ENCODE data around the gene TMEM95.
"Not testable (repeated sequence)": the region's sequence is repeated elsewhere in the genome, so short reads cannot be mapped to it uniquely, and the experiment has no call there.

TMEM95 gene

GRCh38 chr17:7347630-7348477, 7.1 kb upstream of the TMEM95 start:
- DNase-seq: no peak

DNA sequence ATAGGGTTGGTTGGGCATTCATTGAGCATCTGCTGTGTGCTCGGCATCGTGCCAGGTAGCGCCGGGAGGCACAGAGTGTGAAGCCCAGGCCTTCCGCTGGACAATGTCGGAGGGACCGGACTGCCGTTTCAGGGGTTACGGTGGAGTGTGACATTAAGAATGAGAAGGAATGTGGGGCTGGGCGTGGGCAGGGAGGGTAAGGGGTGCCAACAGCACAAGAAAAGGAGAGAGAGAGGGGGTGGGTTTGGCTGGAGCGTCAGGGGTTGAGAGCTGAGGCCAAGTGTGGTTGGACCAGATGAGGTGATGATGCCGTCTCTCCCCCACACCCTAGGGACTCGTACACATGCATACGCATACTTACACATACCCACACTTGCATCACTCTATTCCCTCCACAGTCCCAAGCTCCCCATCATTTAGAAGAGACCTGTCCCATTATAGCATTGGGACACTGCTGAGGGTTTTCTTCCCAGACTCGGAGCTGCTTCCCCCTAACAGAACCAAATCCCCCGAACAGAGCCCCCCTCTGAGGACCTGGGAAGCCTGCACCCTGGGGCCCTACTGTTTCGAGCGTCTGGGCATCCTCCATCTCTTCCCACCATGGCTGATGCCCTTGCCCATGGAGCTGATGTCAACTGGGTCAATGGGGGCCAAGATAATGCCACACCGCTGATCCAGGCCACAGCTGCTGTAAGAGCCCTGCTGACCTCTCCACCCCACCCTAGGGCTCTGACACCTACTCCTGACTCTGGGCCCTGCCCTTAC, 6.3 kb upstream of the TMEM95 start:
- no peak for DNase-seq

GRCh38 chr17:7351665-7352502, 3.1 kb upstream of the TMEM95 start, which contains the start of gene KCTD11:
TSS of gene KCTD11 (plus strand) at chr17:7352162.
- DNase-seq: no peak

GRCh38 chr17:7352503-7352889, 2.5 kb upstream of the TMEM95 start:
- no peak for DNase-seq

- no peak for DNase-seq
Observed at GRCh38 chr17:7352910-7353635, 1.9 kb upstream of the TMEM95 start.

- DNase-seq: peak; percentile 69
Observed at GRCh38 chr17:7354262-7354843, 603 bp upstream of the TMEM95 start.

DNA sequence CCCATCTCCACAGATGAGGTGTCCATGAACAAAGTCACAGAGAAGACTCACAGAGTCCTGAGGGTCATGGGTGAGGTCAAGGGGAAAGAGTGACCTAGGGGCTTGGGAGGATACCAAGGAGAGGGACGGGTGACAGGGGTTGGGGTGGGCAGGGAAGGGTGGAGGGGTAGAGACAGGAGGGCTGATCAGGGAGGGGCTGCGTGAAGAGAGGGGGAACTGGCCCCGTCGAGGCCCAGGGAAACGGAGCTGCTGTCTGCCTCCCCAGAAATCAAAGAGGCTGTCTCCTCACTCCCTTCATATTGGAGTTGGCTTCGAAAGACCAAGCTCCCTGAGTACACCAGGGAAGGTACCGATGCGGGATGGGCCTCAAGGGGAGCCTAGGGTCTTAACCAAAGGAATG, 617 bp downstream of the TMEM95 start:
- DNase-seq: no peak

DNA sequence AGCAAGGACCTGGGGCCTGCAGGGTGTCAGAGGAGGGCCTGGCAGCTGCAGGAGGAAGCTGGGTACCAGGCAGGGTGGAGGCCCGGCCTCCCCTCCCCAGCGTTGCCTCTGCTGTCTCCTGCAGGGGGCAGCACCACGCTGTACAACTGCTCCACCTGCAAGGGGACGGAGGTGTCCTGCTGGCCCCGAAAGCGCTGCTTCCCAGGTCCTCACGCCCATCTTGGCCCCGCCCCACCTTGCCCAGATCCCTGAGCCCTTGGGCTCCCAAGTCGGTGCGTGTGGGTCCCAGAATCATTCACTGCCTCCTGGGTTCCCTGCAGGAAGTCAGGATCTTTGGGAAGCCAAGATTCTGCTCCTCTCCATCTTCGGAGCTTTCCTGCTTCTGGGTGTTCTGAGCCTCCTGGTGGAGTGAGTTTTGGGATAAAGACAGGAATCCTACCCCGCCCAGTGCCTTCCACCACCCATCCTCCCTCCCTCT, 1.2 kb downstream of the TMEM95 start:
- DNase-seq: peak; percentile 49

DNA sequence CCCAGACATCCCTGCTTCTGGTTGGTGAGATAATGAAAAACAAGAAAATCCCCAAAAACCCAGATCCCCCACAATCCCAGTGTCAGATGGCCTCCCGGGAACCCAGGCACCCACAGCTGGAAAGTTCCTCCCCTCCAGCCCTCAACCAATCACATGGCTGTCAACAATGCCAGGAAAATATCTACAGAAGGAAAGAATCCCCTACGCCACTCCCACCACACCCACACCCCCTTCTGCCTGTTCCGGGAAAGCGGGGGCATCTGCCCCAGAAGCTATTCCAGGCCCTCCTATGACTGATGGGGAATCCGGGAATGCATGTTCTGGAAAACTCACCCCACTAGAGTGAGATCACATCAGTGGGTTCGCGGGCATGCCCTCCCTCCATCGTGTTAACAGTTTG, 1.8 kb downstream of the TMEM95 start:
- no peak for DNase-seq

- no peak for DNase-seq
Observed at GRCh38 chr17:7357381-7357780, 2.4 kb downstream of the TMEM95 start.

- DNase-seq: no peak
Observed at GRCh38 chr17:7361906-7362305, 7.0 kb downstream of the TMEM95 start.

- DNase-seq: no peak
Observed at GRCh38 chr17:7363311-7363710, 8.4 kb downstream of the TMEM95 start.

GRCh38 chr17:7365963-7366362, 11.0 kb downstream of the TMEM95 start:
- not testable (repeated sequence) for DNase-seq

DNA sequence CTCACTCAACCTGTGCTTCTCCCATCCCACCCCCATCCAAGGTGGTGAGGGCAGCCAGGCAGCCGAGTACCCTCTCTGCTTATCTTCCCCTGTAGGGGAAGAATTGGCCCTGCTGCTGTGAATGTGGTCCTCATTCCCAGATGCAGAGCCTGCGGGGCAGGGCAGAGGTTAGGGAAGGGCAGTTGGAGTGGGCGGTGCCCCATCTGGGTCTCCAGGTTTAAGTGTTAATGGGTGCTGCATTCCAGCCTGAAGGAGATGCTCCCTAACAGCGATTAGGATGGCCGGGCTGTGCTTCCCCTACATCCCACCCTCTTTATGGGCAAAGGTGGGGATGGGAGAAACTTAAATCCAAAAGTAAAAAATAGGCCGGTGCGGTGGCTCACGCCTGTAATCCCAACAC, 12.1 kb downstream of the TMEM95 start:
- no peak for DNase-seq

- DNase-seq: no peak
Observed at GRCh38 chr17:7367918-7368598, 13.1 kb downstream of the TMEM95 start.

- not testable (repeated sequence) for DNase-seq
Observed at GRCh38 chr17:7368599-7368994, 13.6 kb downstream of the TMEM95 start.

DNA sequence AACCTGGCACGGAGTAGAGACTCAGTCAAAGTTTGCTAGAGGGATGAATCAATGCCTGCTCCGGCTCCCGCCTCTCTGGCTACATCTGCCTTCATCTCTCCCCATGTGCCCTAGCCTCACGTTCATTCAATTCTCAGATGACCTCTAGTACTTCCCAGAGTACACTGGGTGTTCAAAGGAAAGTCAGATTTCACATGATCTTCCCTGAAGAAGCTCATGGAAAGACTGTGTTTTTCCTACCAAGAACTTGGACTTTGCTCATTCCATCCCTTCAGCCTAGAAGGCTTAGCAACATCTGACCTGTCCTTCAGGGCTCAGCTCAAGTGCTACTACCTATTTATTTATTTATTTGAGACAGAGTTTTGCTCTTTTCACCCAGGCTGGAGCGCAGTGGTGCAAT, 14.9 kb downstream of the TMEM95 start:
- DNase-seq: no peak

- DNase-seq: no peak
Observed at GRCh38 chr17:7370853-7371252, 15.9 kb downstream of the TMEM95 start.

GRCh38 chr17:7374353-7374752, 19.4 kb downstream of the TMEM95 start:
- no peak for DNase-seq

DNA sequence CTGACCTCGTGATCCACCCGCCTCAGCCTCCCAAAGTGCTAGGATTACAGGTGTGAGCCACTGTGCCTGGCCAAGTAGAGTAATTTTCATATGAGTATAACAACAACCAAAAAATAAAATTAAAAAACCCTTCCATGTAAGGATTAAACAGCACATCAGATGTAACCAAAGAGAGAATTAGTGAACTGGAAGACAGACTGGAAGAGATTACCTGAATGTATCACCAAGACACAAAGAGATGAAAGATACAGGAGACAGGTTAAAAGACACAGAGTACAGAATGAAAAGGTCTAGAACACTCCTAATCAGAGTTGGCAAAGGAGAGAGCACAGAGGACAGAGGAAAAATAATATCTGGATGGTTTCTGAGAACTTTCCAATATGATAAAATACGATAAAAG, 24.2 kb downstream of the TMEM95 start:
- no peak for DNase-seq

GRCh38 chr17:7380321-7380720, 25.4 kb downstream of the TMEM95 start:
- no peak for DNase-seq

All from DMS153 (cell line).